ENCODE results near the gene MOGAT1.
"Not testable (repeated sequence)": the region's sequence is repeated elsewhere in the genome, so short reads cannot be mapped to it uniquely, and the experiment has no call there.

The MOGAT1 gene

GRCh38 chr2:222715742-222716141 lies 44.3 kb downstream of the MOGAT1 start:
- TF ChIP-seq CTCF (IDR thresholded peaks at IDR 0.05; ENCODE audit: insufficient read depth, low read depth, low read length, missing control alignments): no peak

GRCh38 chr2:222719787-222720186 lies 48.3 kb downstream of the MOGAT1 start:
- H3K4me3 ChIP-seq (ENCODE audit: low read depth, low read length); DNase-seq (ENCODE audit: low read depth): not testable (repeated sequence)

More at GRCh38 chr2:222715742-222716141, 44.3 kb downstream of the MOGAT1 start:
- H3K4me3 ChIP-seq (ENCODE audit: low read depth, low read length): no peak overlapping the region
- DNase-seq (ENCODE audit: low read depth): peak; percentile 31

- H3K4me3 ChIP-seq (ENCODE audit: low read depth, low read length); DNase-seq (ENCODE audit: low read depth): not testable (repeated sequence)
Observed at GRCh38 chr2:222721597-222721996, 50.1 kb downstream of the MOGAT1 start.

- no peak overlapping the region for H3K4me3 ChIP-seq (ENCODE audit: low read depth, low read length)
- DNase-seq (ENCODE audit: low read depth): peak; percentile 85
- TF ChIP-seq CTCF (IDR thresholded peaks at IDR 0.05; ENCODE audit: insufficient read depth, low read depth, low read length, missing control alignments): no peak
Observed at GRCh38 chr2:222722327-222722946, 51.0 kb downstream of the MOGAT1 start.

- TF ChIP-seq CTCF (IDR thresholded peaks at IDR 0.05; ENCODE audit: insufficient read depth, low read depth, low read length, missing control alignments): no peak
- DNase-seq (ENCODE audit: low read depth): no peak
- H3K4me3 ChIP-seq (ENCODE audit: low read depth, low read length): no peak overlapping the region
Observed at GRCh38 chr2:222724208-222724607, 52.8 kb downstream of the MOGAT1 start.

- H3K4me3 ChIP-seq (ENCODE audit: low read depth, low read length): no peak overlapping the region
- no peak for TF ChIP-seq CTCF (IDR thresholded peaks at IDR 0.05; ENCODE audit: insufficient read depth, low read depth, low read length, missing control alignments)
- no peak for DNase-seq (ENCODE audit: low read depth)
Observed at GRCh38 chr2:222728621-222729020, 57.2 kb downstream of the MOGAT1 start.

GRCh38 chr2:222730366-222730999 lies 59.0 kb downstream of the MOGAT1 start:
- H3K4me3 ChIP-seq (ENCODE audit: low read depth, low read length): peak overlapping the region; percentile 31
- peak; percentile 77 for DNase-seq (ENCODE audit: low read depth)
- TF ChIP-seq CTCF (IDR thresholded peaks at IDR 0.05; ENCODE audit: insufficient read depth, low read depth, low read length, missing control alignments): no peak

- DNase-seq (ENCODE audit: low read depth): no peak
- H3K4me3 ChIP-seq (ENCODE audit: low read depth, low read length): no peak overlapping the region
- TF ChIP-seq CTCF (IDR thresholded peaks at IDR 0.05; ENCODE audit: insufficient read depth, low read depth, low read length, missing control alignments): no peak
Observed at GRCh38 chr2:222731201-222731621, 59.8 kb downstream of the MOGAT1 start.
